WTC11 (cell line): ENCODE results near the gene GTPBP1.

Source experiments
- CREB1 ChIP-seq: sonication (generic); formaldehyde crosslinking; IDR thresholded peaks from 2 replicates; pipeline ENCODE4 v1.8.0; 2023; ENCODE audit warnings: mild to moderate bottlenecking, missing genetic modification reagents
- CTCF ChIP-seq: fragments of 200-600 bp; IDR thresholded peaks from 2 replicates; pipeline ENCODE4 v1.8.0; 2022; ENCODE audit warnings: antibody characterized with exemption
- EMX1 ChIP-seq: fragments of 250-450 bp; sonication (Bioruptor Pico); IDR thresholded peaks from 2 replicates; pipeline ENCODE4 v1.8.0; 2021; ENCODE audit warnings: mild to moderate bottlenecking
- FOXP1 ChIP-seq: sonication (generic); formaldehyde crosslinking; IDR thresholded peaks from 2 replicates; pipeline ENCODE4 v1.8.0; 2022; ENCODE audit warnings: missing genetic modification reagents, mild to moderate bottlenecking, moderate library complexity, borderline replicate concordance
- JUN ChIP-seq: sonication (generic); formaldehyde crosslinking; IDR thresholded peaks from 2 replicates; pipeline ENCODE4 v1.8.0; 2023; ENCODE audit warnings: mild to moderate bottlenecking, missing genetic modification reagents
- NR2C2 ChIP-seq: sonication (generic); formaldehyde crosslinking; IDR thresholded peaks from 2 replicates; pipeline ENCODE4 v1.8.0; 2022; ENCODE audit warnings: mild to moderate bottlenecking, missing genetic modification reagents
- SOX15 ChIP-seq: fragments of 250-450 bp; sonication (Bioruptor Pico); IDR thresholded peaks from 2 replicates; pipeline ENCODE4 v1.9.0; 2021; ENCODE audit warnings: mild to moderate bottlenecking
- USF1 ChIP-seq: sonication (generic); formaldehyde crosslinking; IDR thresholded peaks from 2 replicates; pipeline ENCODE4 v1.8.0; 2022; ENCODE audit warnings: mild to moderate bottlenecking, missing genetic modification reagents
- ZNF532 ChIP-seq: fragments of 250-450 bp; sonication (Bioruptor Pico); IDR thresholded peaks from 2 replicates; pipeline ENCODE4 v1.9.0; 2021; ENCODE audit warnings: mild to moderate bottlenecking, borderline replicate concordance

DNA sequence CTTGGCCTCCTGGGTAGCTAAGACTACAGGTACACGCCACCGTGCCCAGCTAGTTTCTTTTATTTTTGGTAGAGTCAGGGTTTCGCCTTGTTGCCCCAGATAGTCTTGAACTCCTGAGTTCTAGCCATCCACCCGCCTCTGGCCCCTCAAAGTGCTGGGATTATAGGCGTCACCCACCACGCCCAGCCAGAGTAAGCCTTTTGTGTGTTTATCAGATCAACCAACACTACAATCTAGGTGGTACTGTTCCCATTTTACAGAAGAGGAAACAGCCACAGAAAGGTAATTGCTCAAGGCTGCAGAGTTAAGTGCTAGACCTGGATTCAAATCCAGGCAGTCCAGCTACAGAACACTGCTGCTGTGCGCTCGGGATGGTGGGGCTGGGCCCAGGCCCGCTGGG lies 20.8 kb upstream of the GTPBP1 start:
- no peak for TF ChIP-seq CTCF
- no peak for TF ChIP-seq FOXP1 (CRISPR knock-in tag)
- TF ChIP-seq USF1 (CRISPR knock-in tag), result no peak
- TF ChIP-seq ZNF532 (CRISPR knock-in tag), result no peak
- no peak for TF ChIP-seq JUN (CRISPR knock-in tag)
- TF ChIP-seq EMX1 (CRISPR knock-in tag), result no peak
- no peak for TF ChIP-seq CREB1
- no peak for TF ChIP-seq NR2C2 (CRISPR knock-in tag)
- TF ChIP-seq SOX15, result no peak
